Measurements from ENCODE around the gene BCKDK.
"Not testable (repeated sequence)": the region's sequence is repeated elsewhere in the genome, so short reads cannot be mapped to it uniquely, and the experiment has no call there.

BCKDK gene

GRCh38 chr16:31129568-31130335, 21.6 kb downstream of the BCKDK start:
- DNase-seq, result peak; percentile 50

GRCh38 chr16:31130336-31130891, 22.2 kb downstream of the BCKDK start:
- peak; percentile 73 for DNase-seq

GRCh38 chr16:31130899-31131298, 22.7 kb downstream of the BCKDK start:
- no peak for DNase-seq

- DNase-seq, result no peak
Measured at GRCh38 chr16:31131416-31131815, 23.2 kb downstream of the BCKDK start.

GRCh38 chr16:31131841-31132271, 23.7 kb downstream of the BCKDK start:
- DNase-seq, result no peak

GRCh38 chr16:31132303-31132979, 24.3 kb downstream of the BCKDK start:
- no peak for DNase-seq

- no peak for DNase-seq
Measured at GRCh38 chr16:31133046-31133501, 24.9 kb downstream of the BCKDK start.

- DNase-seq, result peak; percentile 45
Measured at GRCh38 chr16:31134091-31134571, 25.9 kb downstream of the BCKDK start.

GRCh38 chr16:31134625-31135534, 26.7 kb downstream of the BCKDK start:
- no peak for DNase-seq

GRCh38 chr16:31135535-31136286, 27.5 kb downstream of the BCKDK start, which contains the start of gene PRSS8:
PRSS8 (minus strand) TSS chr16:31135727; CDS start chr16:31135498, 229 bp downstream.
- DNase-seq, result peak; percentile 42

- no peak for DNase-seq
Measured at GRCh38 chr16:31136287-31136662, 28.1 kb downstream of the BCKDK start.

GRCh38 chr16:31136822-31137499, 28.8 kb downstream of the BCKDK start:
- not testable (repeated sequence) for DNase-seq

- DNase-seq, result no peak
Measured at GRCh38 chr16:31138621-31139578, 30.7 kb downstream of the BCKDK start.

GRCh38 chr16:31141071-31141469, 32.9 kb downstream of the BCKDK start:
- DNase-seq, result not testable (repeated sequence)

GRCh38 chr16:31141489-31142108, 33.4 kb downstream of the BCKDK start:
- no peak for DNase-seq

GRCh38 chr16:31142109-31143010, 34.2 kb downstream of the BCKDK start:
- DNase-seq, result peak; percentile 100

GRCh38 chr16:31143011-31143693, 35.0 kb downstream of the BCKDK start:
- no peak for DNase-seq

- no peak for DNase-seq
Measured at GRCh38 chr16:31143694-31144148, 35.5 kb downstream of the BCKDK start.

Data from hematopoietic multipotent progenitor cell treated with erythropoietin and hydrocortisone succinate and interleukin-3 and kit ligand, for 4 days (in vitro differentiated cells).